Fibroblast of the conjunctiva (primary cell): Measurements from ENCODE around the gene SOX6.

ENCODE experiments used
- DNase-seq: peaks from one replicate; pipeline ENCODE4 v3.0.0-alpha.2; 2010; ENCODE audit warnings: low read depth

SOX6 gene

GRCh38 chr11:16364254-16364653 is 7.9 kb upstream of the SOX6 start:
- no peak for DNase-seq

DNA sequence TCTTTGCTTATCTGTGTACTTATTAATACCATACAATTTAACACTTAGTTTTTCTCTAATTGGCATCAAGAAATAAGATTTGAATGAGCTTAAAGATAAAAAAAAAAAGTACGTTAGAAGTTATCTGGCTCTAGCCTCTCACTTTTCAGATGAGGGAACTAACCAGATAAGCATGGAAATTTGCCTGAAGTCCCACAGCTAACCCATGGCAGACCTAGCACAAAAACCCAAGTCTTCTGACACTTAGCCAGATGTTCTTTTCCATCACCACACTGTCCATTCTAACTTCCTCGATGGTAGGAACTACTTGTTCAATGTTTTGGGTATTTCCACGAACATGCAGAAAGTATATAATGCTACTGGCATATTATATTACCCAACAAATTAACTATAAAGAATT is 7.4 kb upstream of the SOX6 start:
- no peak for DNase-seq

- no peak for DNase-seq
Observed at GRCh38 chr11:16361108-16361865, 4.9 kb upstream of the SOX6 start.

DNA sequence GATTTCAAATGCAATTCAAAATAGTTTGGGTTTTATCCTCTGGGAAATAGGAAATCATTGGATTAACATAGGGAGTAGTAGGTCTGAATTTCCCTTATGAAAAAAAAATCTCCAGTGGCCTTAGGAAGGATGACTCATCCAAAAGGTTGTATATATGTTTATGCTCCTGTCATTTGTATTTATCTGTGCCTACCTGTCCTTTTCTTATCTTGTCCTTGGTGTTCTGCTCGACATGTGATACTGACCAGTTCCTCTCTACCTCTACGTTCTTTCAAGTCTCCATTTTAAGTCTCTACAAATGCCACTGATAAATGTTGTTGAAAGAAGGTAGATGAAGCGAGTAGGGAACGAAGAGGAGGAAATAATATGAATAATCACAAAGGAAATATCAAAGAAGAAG is 3.0 kb upstream of the SOX6 start:
- no peak for DNase-seq

DNA sequence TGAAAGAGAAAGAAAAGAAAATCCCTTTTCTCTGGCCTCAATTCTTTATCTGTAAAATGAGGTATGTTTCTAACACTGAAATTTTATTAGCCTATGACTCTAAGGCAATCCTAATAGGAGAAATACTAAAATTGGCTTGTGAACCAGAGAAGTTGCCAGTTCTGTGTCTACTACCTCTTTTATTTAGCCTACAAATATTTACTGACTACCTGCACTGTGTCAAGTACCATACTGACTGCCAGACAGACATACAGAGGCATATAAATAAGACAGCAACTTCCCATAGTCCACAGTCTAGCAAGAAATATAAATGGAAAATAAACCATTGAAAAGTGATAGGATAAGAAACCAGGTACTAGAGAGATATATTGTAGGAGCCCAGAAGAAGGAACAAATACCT is 2.4 kb upstream of the SOX6 start:
- DNase-seq: no peak

- no peak for DNase-seq
Observed at GRCh38 chr11:16357775-16358174, 1.4 kb upstream of the SOX6 start.

GRCh38 chr11:16356761-16357393 is 531 bp upstream of the SOX6 start:
- no peak for DNase-seq

GRCh38 chr11:16352707-16353106 is 3.6 kb downstream of the SOX6 start:
- no peak for DNase-seq

GRCh38 chr11:16350125-16350524 is 6.2 kb downstream of the SOX6 start:
- no peak for DNase-seq

GRCh38 chr11:16347928-16348685 is 8.2 kb downstream of the SOX6 start:
- DNase-seq: no peak

DNA sequence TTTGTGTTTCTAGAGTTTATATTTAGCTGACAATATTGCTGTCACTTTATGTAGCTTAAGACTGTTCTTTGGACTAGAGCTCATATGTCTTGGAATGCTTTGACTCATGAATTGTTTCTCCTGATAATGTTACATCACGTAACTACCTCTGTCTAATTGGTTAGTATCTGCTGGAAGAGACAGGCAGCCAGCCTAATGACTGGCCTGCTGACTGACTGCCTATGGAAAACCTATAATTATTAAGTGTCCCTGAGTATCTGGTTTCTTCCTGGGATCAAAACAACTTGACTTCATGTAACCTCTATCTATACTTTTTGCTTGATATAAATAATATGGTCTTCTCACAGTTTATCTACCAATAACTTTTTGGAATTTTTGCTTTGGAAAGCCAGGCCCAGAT is 9.4 kb downstream of the SOX6 start:
- DNase-seq: no peak

DNA sequence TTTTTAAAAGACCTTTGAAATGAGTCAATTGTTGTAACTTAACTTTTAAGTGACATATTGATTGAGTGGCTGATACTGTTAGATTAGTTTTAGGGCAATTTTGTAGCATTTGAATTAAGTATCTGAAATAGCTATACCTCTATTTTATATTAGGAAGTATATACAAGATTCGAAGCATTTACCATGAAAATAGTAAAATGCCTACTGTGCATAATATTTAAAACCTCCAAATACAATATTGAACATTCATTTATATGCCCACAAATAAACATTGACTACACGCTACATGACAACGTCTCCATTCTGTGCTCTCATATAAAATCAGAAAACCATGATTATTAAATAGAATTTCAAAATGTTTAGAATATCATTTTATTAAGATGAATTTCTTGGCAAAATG is 14.5 kb downstream of the SOX6 start:
- no peak for DNase-seq

DNA sequence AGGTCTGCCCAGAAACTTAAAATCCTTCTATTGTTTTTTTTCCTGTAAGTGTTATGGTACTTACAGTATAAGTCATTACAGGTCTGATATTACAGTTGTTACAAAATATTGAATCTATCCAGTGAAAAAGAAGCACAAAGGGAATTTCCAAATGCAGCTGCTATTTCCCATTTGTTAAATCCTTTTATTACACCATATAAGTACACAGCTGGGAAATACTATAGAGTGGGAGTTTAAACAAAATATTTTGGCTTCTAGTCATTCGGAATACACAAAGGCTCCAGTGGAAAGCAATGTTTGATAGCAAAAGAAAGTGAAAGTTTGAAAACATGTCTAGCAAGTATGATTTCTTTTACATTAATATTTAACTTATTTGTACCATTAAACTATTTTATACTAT is 18.0 kb downstream of the SOX6 start:
- no peak for DNase-seq

DNA sequence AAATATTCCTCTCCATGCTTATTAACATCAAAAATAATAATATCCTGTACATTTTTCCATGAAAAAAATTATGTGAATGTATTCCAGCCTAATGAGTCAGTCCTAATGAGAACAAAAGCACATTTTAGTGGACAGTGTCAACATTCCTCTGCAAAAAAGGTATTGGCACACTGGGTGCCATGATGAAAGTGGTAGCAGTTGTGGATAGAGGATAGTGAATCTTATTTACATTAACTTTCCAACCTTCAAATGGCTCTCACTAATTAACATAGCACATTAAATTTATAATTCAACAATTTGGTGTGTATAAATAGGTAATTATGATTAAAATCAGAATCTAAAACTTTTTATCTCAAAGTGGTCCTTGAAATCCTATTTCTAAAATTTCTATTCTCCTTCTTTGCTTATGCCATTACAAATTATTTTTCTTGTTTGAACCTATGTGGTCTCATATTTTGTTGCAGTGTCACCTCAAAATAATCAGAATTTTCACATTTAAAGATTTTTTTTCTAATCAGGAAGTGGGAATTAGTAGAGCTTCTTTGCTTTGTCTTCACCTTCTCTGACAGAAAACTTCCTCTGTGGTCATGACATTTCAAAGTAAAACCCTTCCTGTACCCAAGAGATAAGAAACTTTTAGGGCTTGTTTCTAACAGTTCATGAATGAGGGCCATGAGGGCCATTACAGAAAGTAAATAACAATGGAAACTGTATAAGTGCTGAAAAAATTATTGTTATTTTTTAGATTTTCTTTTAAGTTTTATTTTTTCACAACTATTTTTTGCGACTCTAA is 18.7 kb downstream of the SOX6 start:
- no peak for DNase-seq

DNA sequence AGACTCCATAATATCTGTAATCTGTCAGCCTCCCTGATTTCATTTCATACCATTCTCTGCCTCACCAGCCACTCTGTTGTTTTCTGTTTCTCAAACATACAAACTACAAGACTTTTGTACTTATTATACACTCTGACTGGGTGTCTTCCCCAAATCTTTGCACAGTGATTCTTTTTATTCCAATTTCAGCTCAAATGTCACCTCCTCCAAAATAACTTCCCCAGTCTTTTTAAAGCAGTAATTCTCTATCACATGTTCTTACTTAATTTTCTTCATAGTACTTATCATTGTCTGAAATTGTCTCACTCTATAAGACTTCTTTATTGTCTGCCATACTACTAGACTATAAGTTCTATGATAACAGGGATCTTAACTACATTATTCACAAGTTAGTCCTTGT is 19.6 kb downstream of the SOX6 start:
- DNase-seq: no peak

DNA sequence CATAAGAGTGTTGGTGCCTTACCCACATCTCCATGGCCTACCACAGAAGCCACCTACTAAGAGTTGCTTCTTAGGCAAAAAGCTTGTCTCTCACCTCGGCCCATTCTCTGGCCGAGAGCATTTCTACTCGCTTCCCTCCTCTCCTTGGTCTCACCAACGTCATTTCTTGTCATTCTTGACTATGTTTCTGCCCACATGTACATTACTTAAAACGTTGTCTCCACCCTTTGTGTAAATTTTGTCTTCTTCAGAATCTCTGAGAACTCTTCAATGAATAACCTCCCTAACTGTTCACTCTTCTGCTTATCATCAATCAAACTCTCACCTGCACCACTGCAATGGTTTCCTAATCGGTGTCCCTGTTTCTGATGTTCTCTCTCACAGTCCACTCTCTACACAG is 20.1 kb downstream of the SOX6 start:
- no peak for DNase-seq

- no peak for DNase-seq
Observed at GRCh38 chr11:16335236-16335962, 20.9 kb downstream of the SOX6 start.

GRCh38 chr11:16326679-16327297 is 29.6 kb downstream of the SOX6 start:
- DNase-seq: no peak

- no peak for DNase-seq
Observed at GRCh38 chr11:16322190-16322589, 34.2 kb downstream of the SOX6 start.

DNA sequence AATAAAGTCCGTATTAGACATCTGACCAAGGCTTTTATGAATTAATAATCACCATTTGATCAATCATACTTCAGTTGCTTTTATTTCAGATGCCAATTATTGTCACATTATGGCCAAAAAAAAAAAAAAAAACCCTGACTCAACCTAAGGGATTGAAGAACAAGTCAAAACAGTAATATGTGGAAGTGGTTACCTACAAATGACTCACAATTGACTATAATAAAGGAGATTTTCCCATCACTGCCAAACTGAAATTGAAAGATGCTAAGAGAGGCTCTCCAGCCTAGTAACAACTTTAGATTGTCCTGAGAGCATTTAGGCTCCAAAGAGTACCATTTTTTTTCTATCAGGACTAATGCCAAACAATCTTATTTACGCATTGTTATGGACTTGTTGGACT is 35.2 kb downstream of the SOX6 start:
- DNase-seq: no peak

GRCh38 chr11:16318320-16318719 is 38.0 kb downstream of the SOX6 start:
- DNase-seq: no peak
